T-cell (primary cell): ENCODE measurements around the gene DOCK1. TPM values are rescaled to one million over a fixed set of nuclear protein-coding genes. Genes with fewer than 3 reads are reported as not detected.

Experiments
- ATAC-seq, 4 experiments: fragments of 200-7000 bp in 3 of 4; fragments of 150-1000 bp in 1 of 4; cut with Tn5 transposase; replicated peaks in 1 of 4; 1 replicate in 3 of 4; 2 replicates in 1 of 4; pipeline ENCODE4 v1.10.0; 2021; ENCODE audit warnings: moderate library complexity in 3 of 4, mild to moderate bottlenecking in 2 of 4, moderate number of reproducible peaks in 1 of 4
- CTCF ChIA-PET, 2 donors: fragments of 300-600 bp; sonication (Branson Sonifier 250); formaldehyde crosslinking; loops; one replicate each; lab custom pipeline; 2022; ENCODE audit warnings: antibody characterized with exemption in 2 of 2; lab: Charles Lee
- POLR2A ChIA-PET, 2 donors: fragments of 300-600 bp; sonication (Branson Sonifier 250); formaldehyde crosslinking; loops; one replicate each; lab custom pipeline; 2022; ENCODE audit warnings: antibody characterized with exemption in 2 of 2; lab: Charles Lee
- DNase-seq, 35 experiments: peaks; one replicate each; pipeline versions ENCODE4 v3.0.0 to v3.0.0-alpha.2; 2013 to 2023
- H3K27ac ChIP-seq: one replicate; pipeline ENCODE4 v1.5.1; 2013; ENCODE audit warnings: low read length
- H3K27me3 ChIP-seq, 2 experiments: replicated peaks in 1 of 2; 1 replicate in 1 of 2; 2 replicates in 1 of 2; pipeline versions ENCODE4 v1.6.1 to v1.7.0; 2013; ENCODE audit warnings: low read length in 1 of 2, mixed read lengths in 1 of 2; ENCODE audit not compliant: control insufficient read depth in 2 of 2, insufficient read depth in 2 of 2; ENCODE audit errors: extremely low read depth in 1 of 2
- H3K36me3 ChIP-seq, 2 donors: 1 replicate in 1 of 2; 2 replicates in 1 of 2; pipeline versions ENCODE4 v1.6.1 to v1.7.0; 2013; ENCODE audit warnings: low read length in 1 of 2; ENCODE audit not compliant: control insufficient read depth in 2 of 2, insufficient read depth in 1 of 2; ENCODE audit errors: extremely low read depth in 1 of 2
- H3K4me1 ChIP-seq, 2 experiments: 1 replicate in 1 of 2; 2 replicates in 1 of 2; pipeline versions ENCODE4 v1.6.1 to v1.7.0; 2013; ENCODE audit warnings: low read length in 2 of 2, mixed read lengths in 1 of 2; ENCODE audit not compliant: insufficient read depth in 2 of 2, control insufficient read depth in 1 of 2; ENCODE audit errors: extremely low read depth in 1 of 2
- H3K4me3 ChIP-seq, 2 donors: 1 replicate in 1 of 2; 2 replicates in 1 of 2; pipeline versions ENCODE4 v1.5.1 to v1.7.0; 2013; ENCODE audit warnings: mild to moderate bottlenecking in 2 of 2, low read length in 1 of 2, moderate library complexity in 1 of 2; ENCODE audit not compliant: control insufficient read depth in 1 of 2; ENCODE audit errors: extremely low read depth in 1 of 2
- H3K9me3 ChIP-seq: 2 replicates; pipeline ENCODE4 v1.7.0; 2013
- H3K27ac Mint-ChIP-seq, 2 donors: one replicate each; pipeline ENCODE4 v1.8.0; 2020 to 2021; ENCODE audit warnings: mild to moderate bottlenecking in 2 of 2, mixed read lengths in 2 of 2
- H3K27me3 Mint-ChIP-seq, 2 donors: one replicate each; pipeline ENCODE4 v1.8.0; 2021 to 2022; ENCODE audit warnings: mixed read lengths in 2 of 2
- H3K36me3 Mint-ChIP-seq: one replicate; pipeline ENCODE4 v1.8.0; 2021; ENCODE audit warnings: mixed read lengths
- H3K4me1 Mint-ChIP-seq, 3 donors: one replicate each; pipeline ENCODE4 v1.8.0; 2020 to 2022; ENCODE audit warnings: mixed read lengths in 3 of 3, mild to moderate bottlenecking in 1 of 3
- H3K4me3 Mint-ChIP-seq, 3 donors: one replicate each; pipeline ENCODE4 v1.8.0; 2020 to 2022; ENCODE audit warnings: mild to moderate bottlenecking in 3 of 3, mixed read lengths in 3 of 3, moderate library complexity in 3 of 3
- H3K9me3 Mint-ChIP-seq, 3 donors: one replicate each; pipeline ENCODE4 v1.8.0; 2020 to 2022; ENCODE audit warnings: mixed read lengths in 3 of 3
- WGBS: methylation state at CpG from one replicate; pipeline ENCODE4 v1.1.5; 2013; ENCODE audit warnings: missing lambda C conversion rate; ENCODE audit not compliant: insufficient coverage; 5-methylcytosine and 5-hydroxymethylcytosine counted together
- total RNA-seq, 35 experiments: library from RNA in 6 of 35; stranded (reverse) in 6 of 35; fragments of 120-200 nt in 1 of 35; gene quantifications; one replicate each; pipeline versions ENCODE4 v1.2.1 to v1.2.4 and lab custom pipeline; 2013 to 2026

Gene DOCK1
- total RNA-seq, 5 donors from 2014 or later (not counting 1 experiment from before 2014, with no cell fraction given) = 0.18 to 0.53 (median 0.37) TPM

- no peaks in the 10 kb centered on the region for H3K9me3 ChIP-seq
- Mint-ChIP-seq H3K9me3 (peaks cover 0 to 10% (median 3%) of the 10 kb centered on the region in 3 donors), H3K36me3 (no peaks in the 10 kb centered on the region), H3K4me1 (no peaks in the 10 kb centered on the region), H3K27me3 (no peaks in the 10 kb centered on the region), H3K27ac (no peak overlapping the region), H3K4me3 (no peak overlapping the region)
- no peak for ATAC-seq
- H3K27ac ChIP-seq = no peak overlapping the region
- ChIA-PET CTCF (no interaction called here), POLR2A (no interaction called here)
- 79% methylated on average over 2 of the region's 6 CpGs for WGBS
- H3K27me3 ChIP-seq = peaks cover 0 to 4% of the 10 kb centered on the region in 2 experiments
- DNase-seq = no peak
- no peaks in the 10 kb centered on the region for H3K4me1 ChIP-seq
- no peaks in the 10 kb centered on the region for H3K36me3 ChIP-seq
- no peak overlapping the region for H3K4me3 ChIP-seq
Observed at GRCh38 chr10:126940670-126941310, 35.6 kb downstream of the DOCK1 start.

GRCh38 chr10:126944191-126944590, 39.0 kb downstream of the DOCK1 start:
- ChIA-PET CTCF (no interaction called here), POLR2A (no interaction called here)
- Histone ChIP-seq H3K27ac (no peak overlapping the region), H3K36me3 (no peaks in the 10 kb centered on the region), H3K27me3 (peaks cover 0 to 4% of the 10 kb centered on the region in 2 experiments), H3K9me3 (no peaks in the 10 kb centered on the region), H3K4me3 (no peak overlapping the region), H3K4me1 (no peaks in the 10 kb centered on the region)
- H3K27me3 Mint-ChIP-seq = no peaks in the 10 kb centered on the region
- H3K4me3 Mint-ChIP-seq = no peak overlapping the region
- H3K36me3 Mint-ChIP-seq = no peaks in the 10 kb centered on the region
- H3K27ac Mint-ChIP-seq = no peak overlapping the region
- H3K9me3 Mint-ChIP-seq = peaks cover 0 to 5% (median 3%) of the 10 kb centered on the region in 3 donors
- DNase-seq (no peak), ATAC-seq (no peak)
- no peaks in the 10 kb centered on the region for H3K4me1 Mint-ChIP-seq
- 88% methylated on average over 10 of the region's 11 CpGs for WGBS

GRCh38 chr10:126945351-126946030, 40.3 kb downstream of the DOCK1 start:
- Mint-ChIP-seq H3K36me3 (no peaks in the 10 kb centered on the region), H3K27me3 (no peaks in the 10 kb centered on the region), H3K27ac (no peak overlapping the region), H3K4me1 (no peaks in the 10 kb centered on the region), H3K4me3 (no peak overlapping the region), H3K9me3 (peaks cover 0 to 5% (median 3%) of the 10 kb centered on the region in 3 donors)
- Histone ChIP-seq H3K36me3 (no peaks in the 10 kb centered on the region), H3K27me3 (peaks cover 0 to 4% of the 10 kb centered on the region in 2 experiments), H3K9me3 (no peaks in the 10 kb centered on the region), H3K4me3 (no peak overlapping the region), H3K4me1 (no peaks in the 10 kb centered on the region), H3K27ac (no peak overlapping the region)
- ChIA-PET POLR2A (no interaction called here), CTCF (no interaction called here)
- ATAC-seq (no peak), DNase-seq (no peak)
- WGBS = 82% methylated on average over 7 of the region's 15 CpGs

- no peak overlapping the region for H3K4me3 ChIP-seq
- Mint-ChIP-seq H3K27me3 (no peaks in the 10 kb centered on the region), H3K9me3 (peaks cover 0 to 5% (median 3%) of the 10 kb centered on the region in 3 donors), H3K36me3 (no peaks in the 10 kb centered on the region), H3K27ac (no peak overlapping the region), H3K4me1 (no peaks in the 10 kb centered on the region), H3K4me3 (no peak overlapping the region)
- no peaks in the 10 kb centered on the region for H3K9me3 ChIP-seq
- H3K4me1 ChIP-seq = no peaks in the 10 kb centered on the region
- DNase-seq (no peak), ATAC-seq (no peak)
- WGBS = 97% methylated on average over 5 of the region's 6 CpGs
- H3K27me3 ChIP-seq = peaks cover 0 to 4% of the 10 kb centered on the region in 2 experiments
- POLR2A ChIA-PET = no interaction called here
- no peaks in the 10 kb centered on the region for H3K36me3 ChIP-seq
- CTCF ChIA-PET = no interaction called here
- H3K27ac ChIP-seq = no peak overlapping the region
Observed at GRCh38 chr10:126946746-126947145, 41.5 kb downstream of the DOCK1 start.

GRCh38 chr10:126948355-126949160, 43.3 kb downstream of the DOCK1 start:
- H3K36me3 Mint-ChIP-seq = no peaks in the 10 kb centered on the region
- ATAC-seq (no peak), DNase-seq (no peak)
- no peaks in the 10 kb centered on the region for H3K27me3 Mint-ChIP-seq
- Histone ChIP-seq H3K27me3 (peaks cover 0 to 4% of the 10 kb centered on the region in 2 experiments), H3K36me3 (no peaks in the 10 kb centered on the region), H3K4me3 (no peak overlapping the region), H3K4me1 (no peaks in the 10 kb centered on the region), H3K9me3 (peaks cover 2% of the 10 kb centered on the region), H3K27ac (no peak overlapping the region)
- ChIA-PET CTCF (no interaction called here), POLR2A (no interaction called here)
- 90% methylated on average over 13 of the region's 13 CpGs for WGBS
- H3K9me3 Mint-ChIP-seq = peaks cover 0 to 3% (median 2%) of the 10 kb centered on the region in 3 donors
- no peak overlapping the region for H3K27ac Mint-ChIP-seq
- H3K4me3 Mint-ChIP-seq = no peak overlapping the region
- no peaks in the 10 kb centered on the region for H3K4me1 Mint-ChIP-seq

GRCh38 chr10:126949161-126949503, 43.9 kb downstream of the DOCK1 start:
- WGBS = 40% methylated on average over 1 of the region's 4 CpGs

More at GRCh38 chr10:126949161-126949503, 43.9 kb downstream of the DOCK1 start:
- H3K27ac Mint-ChIP-seq = no peak overlapping the region
- H3K4me3 Mint-ChIP-seq = no peak overlapping the region
- no peaks in the 10 kb centered on the region for H3K27me3 Mint-ChIP-seq
- DNase-seq = no peak
- Histone ChIP-seq H3K36me3 (no peaks in the 10 kb centered on the region), H3K9me3 (peaks cover 2% of the 10 kb centered on the region), H3K4me1 (no peaks in the 10 kb centered on the region), H3K4me3 (no peak overlapping the region), H3K27ac (no peak overlapping the region), H3K27me3 (peaks cover 0 to 3% of the 10 kb centered on the region in 2 experiments)
- POLR2A ChIA-PET = no interaction called here
- no peaks in the 10 kb centered on the region for H3K4me1 Mint-ChIP-seq
- H3K36me3 Mint-ChIP-seq = no peaks in the 10 kb centered on the region
- H3K9me3 Mint-ChIP-seq = peaks cover 0 to 3% (median 0%) of the 10 kb centered on the region in 3 donors
- CTCF ChIA-PET = no interaction called here
- no peak for ATAC-seq
